GM18907 (cell line): Measurements from ENCODE around the gene PLAA.
"Not testable (repeated sequence)": the region's sequence is repeated elsewhere in the genome, so short reads cannot be mapped to it uniquely, and the experiment has no call there.

ENCODE experiments used
- ATAC-seq: cut with Tn5 transposase; IDR thresholded peaks from one replicate; pipeline ENCODE4 v1.9.1; 2021; ENCODE audit warnings: mild to moderate bottlenecking, moderate library complexity; ENCODE audit not compliant: unreplicated experiment

The PLAA gene

GRCh38 chr9:26935847-26936246 lies 11.2 kb downstream of the PLAA start:
- ATAC-seq = no peak

- no peak for ATAC-seq
Observed at GRCh38 chr9:26928902-26929495, 18.0 kb downstream of the PLAA start.

GRCh38 chr9:26925609-26926008 lies 21.4 kb downstream of the PLAA start:
- no peak for ATAC-seq

- no peak for ATAC-seq
Observed at GRCh38 chr9:26919698-26920097, 27.3 kb downstream of the PLAA start.

GRCh38 chr9:26913138-26913668 lies 33.8 kb downstream of the PLAA start:
- no peak for ATAC-seq

GRCh38 chr9:26904671-26905070 lies 42.4 kb downstream of the PLAA start:
- ATAC-seq = no peak

- ATAC-seq = no peak
Observed at GRCh38 chr9:26904070-26904469, 43.0 kb downstream of the PLAA start.

- peak; percentile 0 for ATAC-seq
Observed at GRCh38 chr9:26893030-26893676, 53.9 kb downstream of the PLAA start.

GRCh38 chr9:26892251-26893029 lies 54.6 kb downstream of the PLAA start, which contains the start of gene CAAP1:
Gene CAAP1 (minus strand): TSS chr9:26892802. CDS start chr9:26892715, 87 bp downstream.
- peak; percentile 95 for ATAC-seq

GRCh38 chr9:26891726-26892125 lies 55.3 kb downstream of the PLAA start:
- ATAC-seq = no peak

GRCh38 chr9:26888271-26888670 lies 58.8 kb downstream of the PLAA start:
- ATAC-seq = no peak

- ATAC-seq = no peak
Observed at GRCh38 chr9:26882154-26882553, 64.9 kb downstream of the PLAA start.

- no peak for ATAC-seq
Observed at GRCh38 chr9:26880262-26880661, 66.8 kb downstream of the PLAA start.

GRCh38 chr9:26875155-26875554 lies 71.9 kb downstream of the PLAA start:
- not testable (repeated sequence) for ATAC-seq

- ATAC-seq = no peak
Observed at GRCh38 chr9:26870292-26870691, 76.8 kb downstream of the PLAA start.

GRCh38 chr9:26863074-26863473 lies 84.0 kb downstream of the PLAA start:
- no peak for ATAC-seq

- ATAC-seq = peak; percentile 85
Observed at GRCh38 chr9:26856413-26857032, 90.5 kb downstream of the PLAA start.
